Esophagus mucosa (tissue), 1 donor: ENCODE measurements around the gene ACBD6. TPM values are rescaled to one million over a fixed set of nuclear protein-coding genes. Genes with fewer than 3 reads are reported as not detected.

Experiments
- ATAC-seq: fragments of 200-7000 bp; cut with Tn5 transposase; one replicate; pipeline ENCODE4 v1.9.1; 2020
- total RNA-seq: library from RNA; stranded (reverse); gene quantifications from one replicate; pipeline ENCODE4 v1.2.4, GENCODE V29; 2023
- donor health status: DM: yes; HTN: yes; CAD: no.

Gene ACBD6
- total RNA-seq, 1 donor from 2014 or later = 24.2 TPM

DNA sequence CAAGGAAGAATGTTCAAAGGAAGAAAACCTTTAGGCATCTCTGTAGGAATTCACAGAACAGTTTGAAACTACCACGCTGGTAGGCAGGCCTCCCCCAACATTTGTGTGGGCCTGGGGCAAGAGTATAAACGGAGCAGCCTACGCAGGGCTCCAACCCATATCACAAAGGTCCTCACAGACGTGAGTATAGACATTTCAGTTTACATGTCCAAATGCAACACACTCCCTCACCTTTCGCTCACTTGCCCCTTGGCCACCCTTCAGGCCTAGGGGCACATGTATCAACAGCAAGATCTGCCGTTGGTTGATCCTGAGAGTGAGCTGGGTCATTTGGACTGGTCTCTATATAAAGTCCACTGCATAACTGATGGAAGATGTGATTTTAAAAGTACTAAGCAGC lies 133.3 kb downstream of the ACBD6 start:
- ATAC-seq = no peak

DNA sequence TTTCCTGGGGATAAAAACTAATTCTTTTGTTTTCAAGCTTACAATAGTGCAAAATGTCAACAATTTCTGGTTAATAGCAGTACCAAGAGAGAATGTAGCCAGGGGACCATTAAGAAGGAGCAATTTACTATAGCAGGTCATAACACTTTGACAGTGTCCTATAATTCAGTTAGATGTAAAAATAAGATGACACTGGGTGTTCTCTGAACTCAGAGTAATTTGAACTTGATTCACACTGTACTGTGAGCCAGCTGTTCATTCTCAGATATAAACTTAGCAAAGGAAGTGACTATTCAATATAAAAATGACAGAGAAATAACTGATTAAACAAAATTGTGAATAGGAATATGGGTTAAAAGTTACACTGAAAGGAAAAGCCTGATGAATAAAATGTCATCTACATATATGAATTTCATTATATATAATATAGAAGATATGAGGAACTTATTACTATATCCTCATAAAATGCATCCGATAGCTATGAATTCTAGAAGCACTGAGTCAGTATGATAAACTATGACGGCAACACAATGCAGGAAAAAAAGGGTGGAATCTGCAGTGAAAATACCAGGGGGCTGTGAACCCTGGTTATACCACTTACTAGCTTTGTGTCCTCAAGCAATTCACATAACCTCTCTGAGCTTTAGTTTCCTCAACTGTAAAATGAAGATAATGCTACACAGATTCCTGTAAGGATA lies 135.9 kb downstream of the ACBD6 start:
- no peak for ATAC-seq

DNA sequence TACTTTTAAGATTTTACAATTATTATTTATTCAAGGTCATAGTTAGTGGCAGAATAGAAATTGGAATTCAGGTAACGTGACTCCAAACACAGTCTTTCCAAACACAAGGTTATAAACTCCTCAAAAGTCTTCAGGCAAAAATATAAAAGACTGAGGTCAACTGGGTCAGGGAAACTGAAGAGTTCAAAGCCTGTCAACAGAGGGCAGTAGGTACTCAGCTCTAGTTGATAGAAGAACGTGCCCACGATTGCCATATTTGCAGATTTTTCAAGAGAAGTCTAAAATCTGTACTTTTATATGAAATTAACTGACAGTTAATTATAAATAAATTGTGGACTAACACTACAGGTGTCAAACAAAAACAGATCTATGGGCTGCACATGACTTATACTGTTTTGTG lies 137.3 kb downstream of the ACBD6 start:
- ATAC-seq = no peak

DNA sequence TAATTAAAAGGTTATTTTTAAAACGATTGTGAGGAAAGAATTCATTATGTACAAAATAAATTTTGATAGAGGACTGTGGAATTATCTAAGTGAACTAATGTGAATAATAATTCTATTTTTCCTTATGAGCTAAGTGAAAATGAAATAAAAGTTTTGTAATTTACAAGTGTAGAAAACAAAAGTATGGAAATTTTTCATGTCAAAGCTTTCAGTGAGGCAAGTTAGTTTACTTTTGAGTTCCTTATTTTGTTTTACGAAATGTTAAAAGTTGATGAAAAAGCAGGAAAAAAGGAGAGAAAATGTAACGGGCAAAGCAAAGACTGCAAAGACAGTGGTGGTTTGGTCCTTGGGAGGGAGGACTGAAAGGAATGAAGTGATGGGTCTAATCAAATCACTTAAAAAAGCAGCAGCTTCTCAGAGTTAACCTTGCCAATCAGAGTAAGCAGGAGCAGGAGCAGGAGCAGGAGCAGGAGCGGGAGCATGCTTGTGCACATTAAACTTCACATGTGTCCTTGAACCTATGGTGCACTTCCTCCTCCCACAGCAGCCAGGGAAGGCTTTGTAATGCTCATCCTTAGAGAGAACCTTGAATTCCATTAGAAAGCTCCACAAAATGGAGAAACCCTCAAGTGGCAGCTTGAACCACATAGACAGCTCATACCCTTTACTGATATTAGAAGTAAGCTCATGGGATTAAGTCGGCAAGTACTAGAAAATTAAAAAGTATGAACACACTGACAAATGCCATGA lies 139.0 kb downstream of the ACBD6 start:
- ATAC-seq = no peak

DNA sequence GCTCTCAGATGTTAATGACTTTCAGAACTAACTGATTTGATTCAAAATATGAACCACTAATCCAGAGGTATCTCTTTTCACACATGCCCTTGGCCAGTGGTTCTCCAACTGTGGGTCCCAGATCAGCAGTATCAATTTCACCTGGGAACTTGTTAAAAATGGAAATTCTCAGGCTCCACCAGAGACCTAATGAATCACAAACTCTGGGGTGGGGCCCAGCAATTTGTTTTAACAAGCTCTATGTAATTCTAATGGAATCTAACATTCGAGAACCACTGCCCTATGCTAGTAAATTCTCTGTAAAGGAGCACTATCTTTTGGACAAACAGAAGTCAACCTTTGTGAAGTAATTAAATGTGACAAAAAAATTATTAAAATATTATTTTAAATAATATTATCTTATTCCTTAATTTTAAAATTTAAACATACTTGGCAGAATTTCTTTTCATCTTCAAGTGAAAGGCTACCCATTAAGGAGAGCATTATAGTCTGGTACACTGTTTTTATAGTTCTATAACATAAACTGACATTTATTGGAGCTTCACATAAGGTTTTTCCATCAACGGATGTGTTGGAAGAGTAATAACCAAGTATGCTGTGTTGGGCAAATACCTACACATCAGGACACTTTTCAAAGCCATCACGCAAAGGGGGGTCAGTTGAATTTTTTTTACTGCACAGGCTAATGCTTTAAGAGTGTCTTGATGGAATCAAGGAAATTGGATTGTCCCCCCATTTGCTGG lies 141.9 kb downstream of the ACBD6 start:
- no peak for ATAC-seq

DNA sequence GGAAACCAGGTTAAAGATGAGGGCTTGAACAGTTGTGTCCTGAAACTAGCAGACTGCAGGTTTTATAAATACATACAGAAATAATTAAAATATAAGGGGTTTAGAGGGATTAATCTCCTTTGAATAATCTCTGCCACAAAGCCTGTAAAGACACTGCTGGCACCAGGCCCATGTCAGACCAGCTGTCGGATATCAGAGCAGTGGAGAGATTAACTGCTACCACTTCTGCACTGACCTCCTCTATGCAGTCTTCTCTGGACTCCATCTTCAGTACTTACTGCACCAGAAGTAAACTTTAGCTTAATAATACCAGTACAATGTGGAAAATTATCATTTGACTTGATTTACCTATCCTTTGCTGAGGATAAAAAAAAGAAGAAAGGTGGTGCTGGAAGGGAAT lies 143.7 kb downstream of the ACBD6 start:
- ATAC-seq = no peak

DNA sequence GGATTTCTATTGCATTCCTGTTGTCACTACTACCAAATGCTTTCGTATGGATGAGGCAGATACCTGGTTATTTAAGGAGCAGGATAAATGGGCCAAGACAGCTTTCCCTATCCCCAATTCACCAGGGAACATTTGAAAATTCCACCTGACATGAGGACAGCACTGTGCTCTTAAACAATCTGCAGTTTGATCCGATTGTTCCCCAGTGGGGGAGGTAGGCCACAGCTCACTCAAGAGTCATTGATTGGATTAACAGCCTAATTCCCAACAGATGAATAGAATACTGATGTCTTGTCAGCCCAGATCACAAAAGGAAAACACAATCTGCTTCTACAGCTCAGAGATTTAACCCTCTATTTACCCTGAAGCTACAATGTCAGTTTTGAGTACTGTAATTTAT lies 148.4 kb downstream of the ACBD6 start:
- ATAC-seq = no peak

DNA sequence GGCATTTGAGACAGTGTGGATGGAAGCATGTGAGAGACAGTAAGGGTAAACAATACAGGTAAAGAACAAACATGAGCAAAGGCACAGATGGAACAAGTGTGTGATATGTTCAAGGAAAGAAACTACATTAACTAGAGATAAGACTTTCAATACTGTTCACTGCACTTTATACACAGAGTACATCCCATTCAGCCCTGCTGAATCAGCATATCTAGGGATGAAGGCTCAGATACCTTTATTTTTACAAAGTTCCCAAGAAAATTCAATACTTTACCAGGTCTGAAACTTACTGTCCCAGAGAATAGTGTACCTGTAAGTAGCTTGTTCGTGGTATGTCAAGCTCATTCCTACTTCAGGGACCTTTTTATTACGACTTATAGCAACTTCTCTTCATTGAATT lies 149.8 kb downstream of the ACBD6 start:
- no peak for ATAC-seq

DNA sequence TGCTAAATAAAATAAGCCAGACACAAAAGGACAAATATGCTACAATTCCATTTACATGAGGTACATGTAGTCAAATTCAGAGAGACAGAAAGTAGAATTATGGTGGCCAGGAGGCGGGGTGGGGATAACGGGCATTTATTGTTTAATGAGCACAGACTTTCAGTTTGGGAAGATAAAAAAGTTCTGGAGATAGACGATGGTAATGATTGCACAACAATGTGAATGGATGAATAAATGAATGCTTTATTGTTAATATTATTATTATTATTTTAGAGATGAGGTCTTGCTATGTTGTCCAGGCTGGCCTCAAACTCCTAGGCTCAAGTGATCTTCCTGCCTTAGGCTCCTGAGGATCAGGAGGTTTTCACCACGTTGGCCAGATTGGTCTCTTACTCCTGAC lies 150.4 kb downstream of the ACBD6 start:
- ATAC-seq = no peak

DNA sequence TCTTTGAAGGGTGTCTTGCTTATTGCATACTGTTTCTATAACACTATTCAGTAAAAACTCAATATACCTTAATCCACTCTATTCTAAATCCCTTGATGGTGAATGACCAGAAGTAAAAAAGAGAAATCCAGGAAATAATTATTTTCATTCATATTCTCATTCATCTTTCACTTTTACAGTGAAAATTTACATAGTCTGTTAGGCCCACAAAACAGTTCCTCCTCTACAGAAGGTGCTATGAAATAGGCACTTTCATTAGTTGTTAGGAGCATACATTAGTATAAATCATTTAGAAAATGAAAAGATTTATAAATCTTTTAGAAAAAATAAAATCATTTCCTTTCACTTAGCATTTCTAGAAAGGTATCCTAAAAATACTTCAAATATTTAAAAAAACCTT lies 157.2 kb downstream of the ACBD6 start:
- ATAC-seq = no peak

DNA sequence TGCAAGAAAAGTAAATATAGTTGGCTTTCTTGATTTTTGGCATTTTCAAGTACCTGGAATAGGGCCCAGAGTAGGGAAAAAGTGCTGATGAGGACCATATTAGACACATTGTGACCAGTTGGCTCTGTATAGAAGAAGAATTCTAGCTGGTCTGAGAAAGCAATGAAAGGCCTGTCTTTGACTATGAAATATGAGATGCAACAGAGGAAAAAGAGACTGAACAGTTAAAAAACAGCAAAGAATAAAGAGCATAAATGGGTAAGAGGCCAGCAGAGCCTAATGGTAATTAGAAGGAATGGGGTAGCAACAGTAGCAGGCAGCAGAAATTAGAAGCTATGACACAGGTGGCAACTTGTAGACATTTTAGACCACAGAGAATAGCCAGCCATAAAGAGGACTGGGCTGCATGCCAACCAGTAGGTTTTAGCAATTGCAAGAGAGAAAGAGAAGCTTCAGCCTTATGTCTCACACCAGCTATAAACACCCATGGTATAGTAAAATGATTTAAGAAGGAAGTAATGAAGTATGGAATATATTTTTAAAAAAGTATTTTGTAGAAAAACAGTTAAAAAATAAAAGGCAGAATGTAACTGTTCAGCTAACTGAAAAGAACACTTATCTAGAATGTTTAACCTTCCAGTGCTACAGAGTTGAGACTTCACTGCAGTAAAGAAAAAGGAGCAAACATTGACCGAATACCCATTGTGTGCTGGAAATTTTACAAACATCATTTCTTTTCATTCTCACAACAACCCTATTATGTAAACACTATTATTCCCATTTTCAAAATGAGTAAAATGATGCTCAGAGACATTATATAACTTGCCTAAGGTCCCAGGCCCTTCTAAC lies 158.2 kb downstream of the ACBD6 start:
- ATAC-seq = no peak

DNA sequence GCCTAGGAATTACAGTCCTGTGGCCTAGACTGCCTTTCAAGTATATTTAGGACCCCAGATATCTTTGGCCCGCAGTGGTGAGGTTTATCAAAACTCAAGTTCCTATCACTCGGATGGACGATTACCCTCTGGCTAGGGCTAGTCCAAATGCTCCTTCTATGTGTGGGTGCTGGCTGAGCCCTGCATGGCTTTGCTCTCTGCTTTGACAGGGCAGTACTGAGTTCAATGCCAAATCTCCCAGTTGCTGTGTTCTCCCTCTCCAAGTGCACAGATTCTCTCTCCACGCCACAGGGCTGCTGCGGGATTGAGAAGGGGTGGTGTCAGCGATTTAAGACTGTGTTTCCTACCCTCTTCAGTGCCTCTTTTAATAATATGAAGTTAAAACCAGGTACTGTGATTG lies 175.3 kb downstream of the ACBD6 start:
- no peak for ATAC-seq

DNA sequence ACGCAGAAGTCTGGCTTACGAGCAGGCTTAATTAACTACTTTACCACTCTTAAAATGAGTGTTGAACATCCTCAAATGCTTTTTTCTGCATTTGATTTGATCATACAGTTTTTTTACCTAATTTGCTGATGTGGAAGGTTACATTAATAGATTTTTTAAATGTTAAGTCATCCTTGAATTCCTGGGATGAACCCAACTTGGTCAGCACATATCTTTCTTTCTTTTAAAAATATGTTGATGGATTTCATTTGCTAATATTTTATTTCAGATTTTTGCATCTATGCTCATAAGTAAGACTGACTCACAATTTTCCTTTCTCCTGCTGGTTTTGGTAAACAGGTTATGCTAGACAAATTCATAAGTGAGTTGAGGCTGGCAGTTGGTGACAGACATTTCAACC lies 189.5 kb downstream of the ACBD6 start:
- no peak for ATAC-seq

DNA sequence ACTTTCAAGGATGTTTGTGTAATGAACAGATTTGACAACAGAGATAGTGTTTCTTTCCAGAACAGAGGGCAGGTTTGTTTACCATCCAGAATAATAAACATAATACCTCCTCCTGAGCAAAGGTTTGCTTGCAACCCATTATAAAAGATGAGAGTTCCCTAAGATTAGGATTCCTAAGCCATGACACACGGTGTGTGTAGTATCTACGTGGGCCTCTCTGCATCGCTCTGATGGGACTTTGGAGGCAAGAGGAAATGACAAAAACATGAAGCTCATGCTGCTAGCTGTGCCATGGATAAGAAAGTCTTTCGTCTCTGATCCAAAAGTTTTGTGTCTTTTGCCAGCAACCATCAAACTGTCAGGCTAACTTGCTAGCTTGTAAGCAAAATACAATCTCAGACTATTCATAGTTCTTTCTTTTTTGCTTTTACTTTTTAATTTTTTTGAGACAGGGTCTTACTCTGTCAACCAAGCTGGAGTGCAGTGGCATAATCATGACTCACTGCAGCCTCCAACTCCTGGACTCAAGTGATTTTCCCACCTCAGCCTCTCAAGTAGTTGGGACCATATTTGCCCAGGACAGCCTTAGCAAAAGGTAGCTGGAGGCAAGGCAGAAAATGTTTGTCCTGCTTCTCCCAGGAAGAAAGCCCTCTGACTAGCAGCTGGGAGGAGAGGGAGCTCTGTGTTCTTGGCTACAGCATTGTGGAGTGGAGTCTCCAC lies 191.2 kb downstream of the ACBD6 start:
- ATAC-seq = no peak

DNA sequence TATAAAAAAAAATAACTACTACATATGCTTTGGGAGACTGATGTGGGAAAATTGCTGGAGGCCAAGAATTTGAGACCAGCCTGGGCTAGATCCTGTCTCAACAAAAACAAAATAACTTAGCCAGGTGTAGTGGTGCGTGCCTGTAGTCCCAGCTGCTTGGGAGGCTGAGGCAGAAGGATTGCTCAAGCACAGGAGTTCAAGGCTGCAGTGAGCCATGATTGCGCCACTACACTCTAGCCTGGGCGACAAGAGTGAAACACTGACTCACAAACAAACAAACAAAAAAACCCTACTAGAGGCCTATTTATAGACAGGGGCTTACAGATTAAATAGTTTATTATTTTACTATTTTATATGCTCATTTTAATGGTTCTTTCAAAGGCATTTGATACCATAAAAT lies 192.3 kb downstream of the ACBD6 start:
- ATAC-seq = no peak

DNA sequence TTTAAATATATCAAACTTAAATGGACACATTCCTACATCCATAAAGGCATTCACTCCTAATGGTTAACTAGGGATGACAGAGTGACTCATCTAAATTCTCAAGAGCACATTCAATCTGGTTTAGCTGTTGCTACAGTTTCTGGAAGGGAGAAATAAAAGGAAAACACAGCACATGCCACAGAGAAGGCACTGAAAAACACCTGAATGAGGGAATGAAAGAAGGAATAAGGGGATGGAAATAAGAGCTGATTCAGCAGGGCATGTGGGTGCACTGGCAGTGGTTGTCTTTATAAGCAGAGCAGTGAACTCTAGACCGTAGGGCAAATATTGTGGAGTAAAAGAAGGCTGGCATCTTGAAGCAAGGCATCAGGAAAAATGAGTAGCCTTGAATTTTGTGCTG lies 193.0 kb downstream of the ACBD6 start:
- ATAC-seq = no peak

DNA sequence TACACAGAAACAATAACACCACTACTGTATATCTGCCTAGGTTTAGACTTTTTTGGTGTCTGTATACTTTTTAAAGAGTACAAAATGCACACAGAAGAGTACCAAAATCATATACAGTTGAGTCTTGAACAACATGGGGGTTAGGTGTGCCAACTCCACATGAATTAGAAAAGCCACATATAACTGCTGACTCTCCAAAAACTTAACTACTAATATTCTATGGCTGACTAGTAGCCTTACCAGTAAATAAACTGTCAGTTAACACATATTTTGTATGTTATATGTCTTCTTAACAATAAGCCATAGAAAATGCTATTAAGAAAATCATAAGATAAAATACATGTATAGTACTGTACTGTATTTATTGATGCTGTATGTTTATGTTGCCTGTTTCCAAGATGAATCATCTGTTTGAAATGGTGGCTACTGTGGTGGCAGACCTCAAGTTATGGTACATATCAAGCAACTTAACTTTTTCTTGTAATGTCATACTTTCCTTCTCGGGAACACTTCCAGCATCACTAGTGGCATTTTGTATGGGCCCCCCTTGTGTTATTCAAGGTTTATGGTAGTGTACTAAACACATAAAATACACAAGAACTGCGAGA lies 201.1 kb downstream of the ACBD6 start:
- no peak for ATAC-seq

DNA sequence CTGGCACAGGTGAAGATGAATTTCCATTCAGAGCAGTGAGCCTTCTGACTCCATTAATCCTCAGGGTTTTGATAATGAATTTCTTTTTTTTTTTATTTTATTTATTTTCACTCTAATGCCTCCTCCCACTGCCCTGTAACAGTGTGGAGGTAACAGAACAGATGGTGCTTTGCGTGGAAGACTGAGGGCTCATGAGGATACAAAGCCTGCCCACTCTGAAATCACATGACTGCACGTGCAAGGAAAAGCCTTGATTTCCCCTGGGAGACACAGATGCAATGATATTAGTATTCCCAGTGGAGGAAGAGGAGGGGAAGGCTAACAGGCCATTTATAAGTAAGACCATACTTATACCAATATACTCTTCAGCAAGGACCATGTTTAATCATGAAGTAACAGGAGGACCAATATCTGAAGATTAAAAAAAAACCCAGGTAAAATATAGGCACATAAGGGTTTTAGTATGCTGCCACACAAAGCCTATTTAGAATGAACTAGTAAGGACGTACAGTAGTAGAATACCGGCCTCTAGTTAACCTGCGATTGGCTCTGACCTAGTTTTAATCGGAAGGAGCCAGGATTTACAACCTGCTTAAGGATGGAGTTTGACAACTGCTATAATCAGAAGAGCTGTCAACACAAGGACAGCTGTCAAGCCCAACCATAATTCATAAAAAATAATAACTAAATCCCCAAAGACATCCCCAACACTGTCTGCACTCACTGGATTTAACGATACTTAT lies 202.7 kb downstream of the ACBD6 start:
- no peak for ATAC-seq

DNA sequence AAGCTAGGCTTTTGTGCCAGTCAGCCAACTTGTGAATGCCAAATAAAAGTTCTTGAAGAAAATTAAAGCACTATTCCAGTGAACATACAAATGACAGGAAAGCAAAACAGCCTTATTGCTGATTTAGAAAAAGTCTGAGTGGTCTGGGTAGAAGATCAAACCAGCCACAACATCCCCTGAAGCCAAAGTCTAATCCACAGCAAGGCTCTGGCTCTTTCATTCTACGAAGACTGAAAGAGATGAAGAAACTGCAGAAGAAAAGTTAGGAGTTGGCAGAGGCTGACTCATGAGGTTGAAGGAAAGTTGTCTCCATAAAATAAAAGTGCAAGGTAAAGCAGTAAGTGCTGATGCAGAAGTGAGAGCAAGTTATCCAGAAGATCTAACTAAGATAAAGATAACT lies 206.4 kb downstream of the ACBD6 start:
- ATAC-seq = no peak

DNA sequence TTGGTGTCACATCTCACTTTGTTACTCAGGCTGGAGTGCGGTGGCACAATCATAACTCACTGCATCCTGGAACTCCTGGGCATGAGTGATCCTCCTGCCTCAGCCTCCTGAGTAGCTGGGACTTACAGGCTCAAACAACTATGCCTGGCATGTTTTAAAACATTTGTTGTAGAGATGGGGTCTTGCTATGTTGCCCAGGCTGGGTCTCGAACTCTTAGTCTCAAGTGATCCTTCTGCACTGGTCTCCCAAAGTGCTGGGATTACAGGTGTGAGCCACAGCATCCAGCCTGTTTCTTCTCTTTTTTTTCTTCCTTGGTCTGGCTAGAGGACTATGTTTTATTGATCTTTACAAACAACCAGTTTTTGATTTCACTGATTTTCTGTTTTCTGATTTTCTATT lies 207.7 kb downstream of the ACBD6 start:
- ATAC-seq = no peak

DNA sequence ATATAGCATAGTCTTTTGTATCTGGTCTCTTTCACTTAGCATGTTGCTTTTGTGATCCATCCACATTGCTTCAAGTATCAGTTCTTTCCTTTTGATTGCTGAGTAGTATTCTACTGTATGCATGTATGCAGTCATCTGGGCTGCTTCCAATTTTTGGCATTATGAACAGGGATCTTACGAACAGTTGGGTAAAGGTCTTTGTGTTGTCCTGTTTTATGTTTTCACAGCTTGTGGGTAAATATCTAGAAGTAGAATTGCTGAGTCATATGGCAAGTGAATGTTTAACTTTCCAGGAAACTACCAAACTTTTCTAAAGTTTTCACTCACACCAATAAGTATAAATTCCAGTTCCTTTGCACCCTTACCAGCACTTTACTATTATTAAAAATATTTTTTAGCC lies 211.4 kb downstream of the ACBD6 start:
- ATAC-seq = no peak
